GM18520 (cell line): ENCODE measurements around the gene SCYL3.
A peak's percentile ranks its signal among the peaks of the same experiment; 100 is the strongest.
"Not testable (repeated sequence)": the region's sequence is repeated elsewhere in the genome, so short reads cannot be mapped to it uniquely, and the experiment has no call there.

Source experiments
- ATAC-seq: cut with Tn5 transposase; IDR thresholded peaks from one replicate; pipeline ENCODE4 v1.9.1; 2021; ENCODE audit not compliant: unreplicated experiment

SCYL3 gene, protein sequence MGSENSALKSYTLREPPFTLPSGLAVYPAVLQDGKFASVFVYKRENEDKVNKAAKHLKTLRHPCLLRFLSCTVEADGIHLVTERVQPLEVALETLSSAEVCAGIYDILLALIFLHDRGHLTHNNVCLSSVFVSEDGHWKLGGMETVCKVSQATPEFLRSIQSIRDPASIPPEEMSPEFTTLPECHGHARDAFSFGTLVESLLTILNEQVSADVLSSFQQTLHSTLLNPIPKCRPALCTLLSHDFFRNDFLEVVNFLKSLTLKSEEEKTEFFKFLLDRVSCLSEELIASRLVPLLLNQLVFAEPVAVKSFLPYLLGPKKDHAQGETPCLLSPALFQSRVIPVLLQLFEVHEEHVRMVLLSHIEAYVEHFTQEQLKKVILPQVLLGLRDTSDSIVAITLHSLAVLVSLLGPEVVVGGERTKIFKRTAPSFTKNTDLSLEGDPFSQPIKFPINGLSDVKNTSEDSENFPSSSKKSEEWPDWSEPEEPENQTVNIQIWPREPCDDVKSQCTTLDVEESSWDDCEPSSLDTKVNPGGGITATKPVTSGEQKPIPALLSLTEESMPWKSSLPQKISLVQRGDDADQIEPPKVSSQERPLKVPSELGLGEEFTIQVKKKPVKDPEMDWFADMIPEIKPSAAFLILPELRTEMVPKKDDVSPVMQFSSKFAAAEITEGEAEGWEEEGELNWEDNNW

DNA sequence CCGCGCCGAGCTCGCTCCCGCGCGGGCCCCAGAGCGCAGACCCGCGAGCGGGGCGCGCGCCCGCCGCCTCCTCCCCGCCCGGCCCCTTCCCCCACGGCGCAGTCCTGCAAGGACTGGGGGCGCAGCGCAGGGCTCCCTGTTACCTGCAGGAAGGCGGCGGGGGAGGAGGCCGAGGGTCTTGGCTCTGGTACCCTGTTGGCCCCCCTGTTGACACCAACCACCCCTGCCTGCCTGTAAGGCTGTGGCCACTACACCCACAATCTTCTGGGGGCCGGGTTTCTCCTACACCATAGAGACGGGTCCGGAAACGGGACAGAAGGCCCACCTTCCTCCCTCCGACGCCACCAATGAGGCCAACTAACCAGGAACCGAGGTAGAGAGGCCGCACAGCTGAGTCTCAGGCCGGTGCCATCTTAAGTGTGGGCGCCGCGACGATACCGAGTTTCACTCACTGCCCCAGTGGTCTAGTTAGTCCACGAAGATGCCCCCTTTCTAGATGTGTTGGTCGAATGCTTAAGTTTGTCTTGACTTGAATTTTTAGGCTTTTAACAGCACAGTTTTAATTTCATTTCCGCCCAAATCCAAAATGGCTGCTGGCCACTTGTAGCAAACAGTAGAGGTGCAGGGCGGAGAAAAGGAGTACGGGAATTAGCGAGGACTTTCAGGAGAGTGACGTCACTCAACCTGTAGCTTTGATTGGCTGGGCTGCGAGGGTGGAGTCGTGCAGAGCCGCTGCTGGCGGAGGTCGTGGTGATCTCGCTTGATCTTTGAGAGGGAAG, at the start of gene SCYL3:
SCYL3 (minus strand) TSS at position 252 of the 779 bp plus-strand sequence. CDS start 5,056 bp downstream, outside the sequence.
- ATAC-seq = peak; percentile 60

DNA sequence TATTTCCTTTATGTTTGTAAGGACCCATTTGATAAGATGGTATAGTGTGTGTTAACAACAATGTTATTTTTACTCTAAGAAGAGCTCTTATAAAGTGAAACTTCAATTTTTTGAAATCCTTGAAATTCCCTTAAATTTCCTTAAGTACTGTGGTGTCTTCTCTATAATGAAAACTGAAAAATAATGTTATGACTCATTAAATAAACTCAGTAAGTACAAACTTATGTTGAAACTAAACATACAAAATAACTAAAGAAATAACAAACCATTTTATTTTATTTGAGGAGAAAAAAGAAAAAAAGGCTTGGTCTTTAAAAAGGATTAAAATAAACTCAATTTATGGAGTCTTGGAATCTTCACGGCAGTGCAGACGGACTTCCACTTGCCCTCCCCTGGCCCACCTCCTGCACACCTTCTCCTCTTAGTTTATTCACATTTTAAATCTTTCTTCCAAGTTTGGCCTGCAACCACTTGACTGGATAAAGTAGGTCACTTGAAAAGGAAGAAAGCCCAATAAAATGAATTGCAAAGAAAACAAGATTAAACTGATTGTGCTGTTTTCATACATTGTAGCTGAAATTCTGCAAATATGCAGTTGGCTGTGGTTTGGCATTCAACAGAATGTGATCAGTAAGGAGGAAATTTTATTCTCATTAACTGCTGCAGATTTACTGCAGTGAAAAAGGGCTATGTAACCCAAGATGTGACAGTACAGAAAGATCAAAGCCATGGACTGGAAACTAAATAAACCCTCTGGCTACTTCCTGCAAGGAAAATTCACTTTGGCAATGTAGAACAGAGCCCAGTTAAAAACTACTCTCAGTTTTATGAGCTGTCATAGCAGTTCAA, 48.5 kb upstream of the SCYL3 start:
- no peak for ATAC-seq

DNA sequence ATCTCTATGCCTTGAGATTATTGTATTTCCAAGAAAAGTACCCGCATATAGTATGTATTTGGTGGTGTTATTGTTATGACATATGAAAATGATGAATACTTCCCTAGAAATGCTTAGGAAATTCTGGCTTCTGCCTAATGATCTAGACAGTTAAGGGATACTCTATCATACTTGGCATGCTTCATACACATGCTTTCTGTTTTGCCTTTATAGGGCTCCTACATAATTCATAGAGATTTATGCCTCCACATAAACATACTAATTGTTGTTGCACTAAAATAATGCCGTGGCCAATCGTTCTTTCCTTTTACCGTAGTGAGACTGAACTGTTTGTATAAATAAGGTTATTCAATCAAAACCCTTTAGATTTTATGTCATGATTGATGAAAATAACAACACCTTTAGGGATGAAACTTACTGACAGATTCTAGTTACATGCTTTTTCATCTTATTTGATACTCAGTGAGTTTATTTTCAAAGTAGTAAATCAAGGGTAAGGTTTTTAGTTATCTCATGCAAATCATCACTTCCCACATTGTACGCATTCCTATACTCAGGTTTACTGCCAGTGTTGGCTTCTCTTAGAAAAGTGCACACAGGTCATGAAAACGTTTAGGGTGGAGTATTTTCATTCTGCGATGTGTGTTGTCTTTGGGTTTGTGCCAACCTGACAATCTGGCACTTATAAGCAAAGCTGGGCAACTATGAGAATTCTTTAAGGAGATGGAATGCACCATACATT, 40.5 kb upstream of the SCYL3 start:
- ATAC-seq = no peak

DNA sequence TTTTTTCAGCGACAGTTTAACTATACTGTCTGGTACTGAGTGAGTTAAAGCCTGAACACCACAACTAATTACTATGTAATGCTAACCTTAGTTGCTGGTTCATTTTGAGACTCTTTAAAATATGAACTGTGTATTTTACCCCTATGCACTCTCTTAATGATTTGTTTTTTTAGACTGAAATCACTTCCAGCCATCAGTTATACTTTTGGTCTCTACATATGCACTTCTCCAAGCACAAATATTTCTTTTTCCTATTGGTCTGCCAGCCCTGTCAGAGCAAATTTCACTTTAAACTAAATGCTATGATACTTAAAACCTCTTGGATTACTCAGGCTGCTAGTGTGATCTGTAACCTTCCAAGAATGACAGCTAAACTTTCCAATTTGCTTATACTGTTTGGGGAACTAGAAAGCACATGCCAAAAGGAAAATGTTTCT, 38.1 kb upstream of the SCYL3 start:
- no peak for ATAC-seq

DNA sequence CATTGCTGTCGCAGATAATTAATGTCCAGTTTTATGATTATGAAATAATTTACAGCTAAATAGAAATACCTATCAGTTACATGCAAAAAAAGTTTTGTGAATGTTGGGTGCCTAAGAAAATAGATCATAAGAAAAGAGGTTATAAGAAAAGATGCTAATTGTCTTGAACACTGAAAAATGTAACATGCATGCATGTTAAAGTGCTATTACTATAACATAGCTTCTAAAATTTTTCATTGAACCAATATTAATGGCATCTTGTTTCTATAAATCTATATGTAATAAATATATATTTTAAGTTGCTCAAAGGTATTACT, 35.5 kb upstream of the SCYL3 start:
- ATAC-seq = no peak

DNA sequence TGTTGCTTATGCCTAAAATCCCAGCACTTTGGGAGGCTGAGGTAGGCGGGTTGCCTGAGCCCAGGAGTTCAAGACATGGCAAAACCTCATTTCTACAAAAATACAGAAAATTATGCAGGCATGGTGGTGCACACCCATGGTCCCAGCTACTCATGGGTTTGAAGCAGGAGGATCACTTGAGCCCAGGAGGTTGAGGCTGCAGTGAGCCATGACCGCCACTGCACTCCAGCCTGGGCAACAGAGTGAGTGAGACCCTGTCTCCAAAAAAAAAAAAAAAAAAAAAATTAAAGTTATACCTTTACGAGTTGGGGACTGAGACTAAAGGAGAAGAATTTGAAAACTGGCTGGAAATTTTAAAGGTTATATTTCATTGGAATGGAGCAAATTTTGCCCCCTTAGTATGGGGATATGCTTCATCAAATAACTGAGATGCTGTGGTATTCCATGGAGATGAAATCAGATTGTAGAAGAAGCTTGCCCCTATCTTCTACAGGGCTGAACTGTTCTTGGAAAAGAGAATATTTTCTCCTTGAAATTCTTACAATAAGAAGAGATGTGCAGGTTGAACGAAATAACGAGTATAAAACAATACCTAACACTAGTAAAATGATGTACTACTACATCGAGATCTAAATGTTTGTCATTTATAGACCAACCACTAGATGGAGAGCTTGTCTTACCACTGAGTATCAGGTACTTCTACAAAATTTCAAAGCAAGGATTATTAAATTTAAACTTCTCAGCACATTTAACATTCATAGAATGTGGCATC, 34.9 kb upstream of the SCYL3 start:
- peak; percentile 46 for ATAC-seq

DNA sequence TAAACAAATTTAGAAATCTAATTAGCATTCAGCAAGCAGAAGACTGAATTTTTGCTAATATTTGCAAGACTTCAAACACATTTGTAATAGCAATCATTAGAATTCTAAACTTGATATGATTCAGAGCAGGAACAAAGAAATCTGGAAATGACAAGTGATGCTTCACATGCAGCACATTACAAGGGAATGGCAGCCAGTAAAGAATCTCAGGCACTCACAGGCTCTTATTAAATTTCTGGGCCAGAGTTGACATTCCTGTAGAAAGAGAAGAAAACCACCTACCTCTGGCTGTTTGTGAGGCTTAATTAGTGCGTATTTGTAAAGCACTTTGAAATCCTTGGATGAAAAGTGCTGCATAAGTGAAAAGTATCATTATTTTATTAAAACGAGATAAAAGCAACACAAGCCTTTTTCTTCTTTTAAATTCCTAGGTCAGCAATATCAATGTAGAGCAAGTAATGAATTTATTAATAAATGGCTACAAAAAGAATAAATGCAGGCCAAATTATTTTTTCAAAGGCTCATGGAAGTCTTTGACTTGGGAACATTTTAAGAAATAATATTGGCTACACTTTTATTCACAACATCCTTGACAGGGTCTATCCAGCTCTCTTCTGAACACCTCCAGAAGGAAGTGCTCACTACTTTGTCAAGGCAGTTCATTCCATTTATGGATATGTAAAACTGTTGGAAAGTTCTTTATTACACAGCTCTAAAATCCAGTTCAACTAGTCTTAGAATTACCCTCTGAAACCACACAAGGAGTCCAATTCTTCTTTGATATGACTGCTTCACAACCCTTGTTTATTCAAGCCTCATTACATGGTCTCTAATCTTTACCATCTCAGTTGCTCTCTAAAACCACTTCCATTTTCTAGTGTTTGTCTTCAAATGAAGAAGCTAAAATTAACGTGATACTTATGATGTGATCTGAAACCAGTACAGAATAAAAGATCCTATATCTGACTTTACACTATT, 32.1 kb upstream of the SCYL3 start:
- no peak for ATAC-seq

DNA sequence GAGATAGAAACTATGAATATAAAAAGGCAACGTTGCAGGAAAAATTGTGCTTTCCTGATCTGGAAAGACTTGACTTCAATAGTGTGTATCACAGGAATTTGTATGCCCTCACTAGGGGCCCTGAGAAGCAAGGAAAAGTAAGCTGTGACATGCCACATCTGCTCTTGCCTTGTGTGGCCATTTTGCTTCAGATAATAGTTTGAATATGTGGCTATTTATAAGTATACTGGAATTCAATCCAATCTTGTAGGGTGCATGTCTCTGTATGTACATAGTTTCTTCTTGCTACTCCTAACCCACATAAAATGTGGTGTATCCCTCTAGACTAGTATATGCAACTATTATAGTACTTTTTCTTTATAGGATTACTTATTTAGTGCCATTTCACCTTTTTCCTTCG, 31.1 kb upstream of the SCYL3 start:
- ATAC-seq = no peak

DNA sequence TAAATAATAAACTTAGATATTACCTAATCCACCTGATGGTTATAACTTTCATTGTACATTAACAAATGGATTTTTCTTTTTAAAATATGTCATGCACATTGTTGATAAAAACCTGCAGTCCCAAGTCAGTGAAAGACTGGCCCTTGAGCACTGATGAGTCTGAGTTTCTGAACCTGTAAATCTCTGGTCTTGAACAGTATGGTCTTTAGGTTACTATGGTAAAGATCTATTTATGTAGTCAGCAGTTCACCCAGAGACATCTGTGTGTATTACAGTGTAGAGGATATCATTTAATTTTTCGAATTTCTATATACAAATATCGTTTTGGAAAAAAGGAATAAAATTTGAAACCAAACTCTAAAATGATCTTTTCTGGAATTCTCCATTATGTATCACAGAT, 30.4 kb upstream of the SCYL3 start:
- ATAC-seq = no peak

DNA sequence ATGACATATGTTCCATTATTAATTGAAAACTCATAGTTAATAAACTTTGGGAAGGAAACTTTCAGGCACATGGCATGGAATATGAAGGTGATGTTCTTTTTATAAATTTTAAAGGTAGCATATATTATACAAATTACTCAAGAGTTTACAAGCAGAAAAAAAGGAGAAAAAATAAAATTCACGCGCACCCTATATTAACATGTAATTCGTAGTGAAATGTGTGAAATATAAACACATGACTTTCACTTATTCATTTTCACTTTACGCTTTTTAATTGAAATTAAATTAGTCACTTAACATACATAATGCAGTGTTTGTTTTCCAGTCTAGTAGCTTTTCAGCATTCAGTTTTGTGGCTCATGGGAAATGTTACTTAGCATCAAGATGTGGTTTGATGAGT, 27.4 kb upstream of the SCYL3 start:
- ATAC-seq = no peak

DNA sequence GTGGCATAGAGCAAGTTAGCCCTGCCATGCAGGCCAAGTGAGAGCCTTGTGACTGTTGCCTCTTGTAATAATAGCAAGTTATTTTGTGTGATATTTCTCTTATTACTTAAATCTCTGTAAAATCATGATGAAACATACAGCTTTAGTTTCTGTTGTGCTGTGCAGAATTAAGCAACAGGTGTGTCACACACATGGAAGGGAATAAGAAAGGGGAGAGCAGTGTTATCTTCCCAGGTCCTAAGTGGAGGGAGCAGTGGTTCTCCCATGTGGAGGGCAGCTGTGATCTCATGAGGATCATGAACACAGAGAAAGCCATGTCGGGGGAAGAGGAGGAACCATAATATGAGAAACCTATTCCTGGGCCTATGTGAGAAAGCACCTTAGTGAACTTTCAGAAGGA, 25.2 kb upstream of the SCYL3 start:
- no peak for ATAC-seq

DNA sequence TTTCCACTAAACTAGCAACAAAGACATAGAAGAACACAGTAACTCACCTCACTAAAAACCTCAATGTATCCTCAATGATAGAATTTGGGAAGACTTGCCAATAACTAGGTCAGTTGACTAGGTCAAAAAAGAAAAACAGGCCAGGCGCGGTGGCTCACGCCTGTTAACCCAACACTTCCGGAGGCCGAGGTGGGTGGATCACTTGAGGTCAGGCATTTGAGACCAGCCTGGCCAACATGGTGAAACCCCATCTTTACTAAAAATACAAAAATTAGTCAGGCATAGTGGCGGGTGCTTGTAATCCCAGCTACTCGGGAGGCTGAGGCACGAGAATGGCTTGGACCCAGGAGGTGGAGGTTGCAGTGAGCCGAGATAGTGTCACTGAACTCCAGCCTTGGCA, 24.5 kb upstream of the SCYL3 start:
- not testable (repeated sequence) for ATAC-seq

DNA sequence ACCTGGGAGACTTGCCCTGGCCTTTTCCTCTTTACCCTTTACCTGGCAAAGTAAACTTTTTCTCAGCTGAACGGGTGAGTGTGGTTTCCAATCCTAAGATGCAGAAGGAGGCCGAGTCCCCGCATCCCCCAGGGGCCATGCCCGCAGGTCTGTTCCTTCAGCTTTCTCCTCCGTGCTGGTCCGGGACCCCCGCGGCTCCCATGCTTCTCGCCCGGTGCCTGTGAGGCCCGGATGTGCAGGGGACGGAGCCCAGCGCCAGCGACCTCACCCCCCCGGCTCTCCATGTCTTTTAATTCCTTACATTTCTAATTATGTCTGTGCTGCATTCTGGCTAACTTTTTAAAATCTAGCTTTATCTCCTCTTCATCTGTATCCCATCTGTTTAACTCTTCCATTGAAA, 21.5 kb upstream of the SCYL3 start:
- no peak for ATAC-seq

DNA sequence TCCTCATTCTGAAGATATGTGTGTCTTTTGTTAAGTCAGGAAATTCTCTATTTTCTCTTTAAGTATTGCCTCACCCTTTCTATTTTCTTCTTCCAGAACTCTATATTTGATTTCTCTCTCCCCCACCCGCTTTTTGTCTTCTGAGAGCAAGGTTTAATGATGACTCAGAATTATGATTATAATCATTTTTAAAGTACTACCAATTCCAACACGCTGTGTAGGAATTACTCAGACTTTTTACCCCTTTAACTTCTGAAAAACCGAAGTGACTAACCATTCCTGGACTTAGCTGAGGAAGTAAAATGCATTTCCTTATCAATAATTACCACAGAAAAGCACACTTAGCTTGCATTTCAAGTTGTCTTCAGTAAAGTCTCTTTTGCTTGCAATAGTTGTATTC, 20.8 kb upstream of the SCYL3 start:
- ATAC-seq = no peak

DNA sequence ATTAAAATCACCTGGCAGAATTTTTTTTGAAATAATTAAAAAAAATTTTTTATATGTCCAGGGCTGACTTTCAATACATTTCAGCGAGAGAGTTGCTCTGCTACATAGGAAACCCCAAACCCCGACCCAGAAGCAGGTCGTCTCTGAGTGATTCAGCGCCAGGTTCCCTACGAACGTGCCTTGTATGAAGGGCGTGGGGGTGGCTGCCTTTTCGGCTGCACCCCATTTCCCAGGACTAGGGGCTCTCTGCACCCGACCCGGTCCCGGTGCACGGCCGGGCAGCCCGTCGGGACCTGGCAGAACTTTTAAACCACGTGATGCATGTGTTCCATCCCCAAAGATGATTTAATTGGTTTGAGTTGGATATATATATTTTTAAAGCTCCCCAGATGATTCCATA, 15.8 kb upstream of the SCYL3 start:
- no peak for ATAC-seq

DNA sequence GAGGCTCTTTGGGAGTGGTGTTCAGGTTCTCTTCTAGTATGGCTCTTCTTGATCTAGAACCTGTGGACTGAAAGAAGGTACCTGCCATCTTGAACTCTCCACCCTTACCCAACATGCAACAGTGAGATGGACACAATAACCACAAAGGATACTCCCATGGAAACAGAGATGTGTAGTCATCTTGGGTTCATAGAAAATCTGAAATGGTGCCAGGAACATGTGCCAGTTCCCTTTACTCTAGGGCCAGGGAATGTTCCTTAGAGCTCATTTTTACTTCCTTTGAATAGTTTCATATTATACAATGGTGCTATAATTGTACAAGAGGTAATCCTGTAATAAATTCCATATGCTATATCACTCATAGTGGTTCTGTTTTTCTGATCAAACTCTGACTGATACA, 13.2 kb upstream of the SCYL3 start:
- no peak for ATAC-seq

DNA sequence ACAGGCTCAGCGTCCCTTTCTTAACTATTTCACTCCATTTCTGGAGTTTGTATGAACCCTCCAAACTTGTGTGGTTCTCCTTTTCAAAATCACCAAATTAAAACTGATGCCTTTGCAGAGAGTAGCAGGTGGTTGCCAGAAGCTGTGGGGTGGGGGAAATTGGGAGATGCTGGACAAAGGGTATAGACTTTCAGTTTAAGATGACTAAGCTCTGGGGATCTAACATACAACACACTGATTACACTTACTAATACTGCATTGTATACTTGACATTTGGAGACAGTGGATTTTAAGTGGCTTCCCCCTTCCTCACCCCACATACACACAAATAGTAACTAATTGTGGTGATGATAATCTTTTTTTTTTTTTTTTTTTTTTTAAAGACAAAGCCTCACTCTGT, 11.1 kb upstream of the SCYL3 start:
- ATAC-seq = no peak

DNA sequence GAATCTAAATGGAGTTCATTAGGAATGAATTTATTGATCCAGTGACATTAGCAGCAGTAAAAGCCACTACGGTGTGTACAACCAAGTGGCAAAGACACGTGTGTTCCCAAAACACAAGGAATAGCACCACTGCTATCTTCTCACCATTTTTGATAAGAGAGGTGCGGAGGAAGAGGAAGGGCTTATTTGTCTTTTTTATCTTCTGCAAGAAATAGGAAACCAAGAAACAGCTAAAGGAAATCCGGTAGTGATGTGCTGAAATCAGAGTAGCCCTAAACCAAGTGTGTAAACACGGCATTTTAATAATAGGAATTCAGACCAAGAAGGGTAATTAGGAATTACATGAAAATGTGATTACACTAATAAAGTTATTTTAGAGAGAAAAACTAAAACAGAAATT, 9.1 kb upstream of the SCYL3 start:
- no peak for ATAC-seq
